ENCODE measurements around the gene SMTNL1.

SMTNL1 gene

DNA sequence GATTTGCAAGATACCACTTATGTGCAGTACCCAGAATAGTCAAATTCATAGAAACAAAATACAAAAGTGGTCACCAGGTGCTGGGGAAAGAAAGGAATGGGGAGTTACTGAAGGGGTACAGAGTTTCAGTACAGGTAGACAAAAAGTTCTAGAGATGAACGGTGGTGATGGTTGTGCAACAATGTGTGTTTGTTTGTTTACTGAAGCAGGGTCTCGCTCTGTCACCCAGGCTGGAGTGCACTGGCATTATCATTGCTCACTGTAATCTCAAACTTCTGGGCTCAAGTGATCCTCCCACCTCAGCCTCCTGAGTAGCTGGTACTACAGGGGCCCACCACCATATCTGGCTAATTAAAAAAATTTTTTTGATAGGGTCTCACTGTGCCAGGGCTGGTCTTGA is 18.0 kb downstream of the SMTNL1 start:
- TF ChIP-seq CTCF (conservative IDR thresholded peaks at IDR 0.05; ENCODE audit: low read depth, low read length): no peak
- DNase-seq (ENCODE audit: low read depth): no peak
- no peak overlapping the region for H3K4me3 ChIP-seq (ENCODE audit: low read depth, low read length)

DNA sequence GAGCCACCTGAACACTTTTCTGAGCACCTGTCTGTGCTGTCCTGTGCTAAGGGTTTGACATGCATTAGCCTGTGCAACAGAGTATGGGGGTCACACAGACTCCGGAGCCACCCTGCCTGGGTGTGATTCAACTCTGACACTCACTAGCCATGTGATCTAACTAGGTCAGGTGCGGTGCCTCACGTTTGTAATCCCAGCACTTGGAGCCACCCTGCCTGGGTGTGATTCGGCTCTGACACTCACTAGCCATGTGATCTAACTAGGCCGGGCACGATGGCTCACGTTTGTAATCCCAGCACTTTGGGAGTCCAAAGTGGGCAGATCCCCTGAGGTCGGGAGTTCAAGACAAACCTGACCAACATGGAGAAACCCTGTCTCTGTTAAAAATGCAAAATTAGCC is 18.6 kb downstream of the SMTNL1 start:
- DNase-seq (ENCODE audit: low read depth): no peak
- H3K4me3 ChIP-seq (ENCODE audit: low read depth, low read length): no peak overlapping the region
- no peak for TF ChIP-seq CTCF (conservative IDR thresholded peaks at IDR 0.05; ENCODE audit: low read depth, low read length)

- DNase-seq (ENCODE audit: low read depth): no peak
- no peak for TF ChIP-seq CTCF (conservative IDR thresholded peaks at IDR 0.05; ENCODE audit: low read depth, low read length)
- H3K4me3 ChIP-seq (ENCODE audit: low read depth, low read length): no peak overlapping the region
Observed at GRCh38 chr11:57560146-57560545, 22.8 kb downstream of the SMTNL1 start.

DNA sequence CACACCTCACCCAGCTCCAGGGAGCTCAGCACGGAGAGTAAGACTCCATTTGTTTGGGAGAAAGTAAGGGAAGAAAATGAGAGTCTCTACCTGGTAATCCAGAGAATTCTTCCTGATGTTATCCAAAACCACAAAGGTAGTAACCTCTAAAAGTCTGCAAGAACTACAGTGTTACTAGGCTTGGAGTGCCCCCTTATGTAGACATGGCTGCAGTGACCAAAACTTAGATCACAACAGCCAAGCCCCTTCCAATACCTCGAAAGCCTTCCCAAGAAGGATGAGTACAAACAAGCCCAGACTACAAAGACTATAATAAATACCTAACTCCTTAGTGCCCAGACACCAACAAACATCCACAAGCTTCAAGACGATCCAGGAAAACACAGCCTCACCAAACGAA is 25.2 kb downstream of the SMTNL1 start:
- TF ChIP-seq CTCF (conservative IDR thresholded peaks at IDR 0.05; ENCODE audit: low read depth, low read length): no peak
- H3K4me3 ChIP-seq (ENCODE audit: low read depth, low read length): no peak overlapping the region
- no peak for DNase-seq (ENCODE audit: low read depth)

GRCh38 chr11:57566005-57566904 is 28.9 kb downstream of the SMTNL1 start:
- TF ChIP-seq CTCF (conservative IDR thresholded peaks at IDR 0.05; ENCODE audit: low read depth, low read length): no peak
- H3K4me3 ChIP-seq (ENCODE audit: low read depth, low read length): peak overlapping the region; percentile 88
- peak; percentile 79 for DNase-seq (ENCODE audit: low read depth)

GRCh38 chr11:57566905-57567514 is 29.6 kb downstream of the SMTNL1 start:
- no peak for TF ChIP-seq CTCF (conservative IDR thresholded peaks at IDR 0.05; ENCODE audit: low read depth, low read length)
- H3K4me3 ChIP-seq (ENCODE audit: low read depth, low read length): peak overlapping the region; percentile 88
- peak; percentile 25 for DNase-seq (ENCODE audit: low read depth)
